Stimulated activated CD8-positive, alpha-beta memory T cell treated with anti-CD3 and anti-CD28 coated beads, Interleukin-4, amount 100 ng/mL, for 24 hours (primary cell): ENCODE measurements around the gene ELL.
A peak's percentile ranks its signal among the peaks of the same experiment; 100 is the strongest.

Experiments used
- DNase-seq: peaks from one replicate; pipeline ENCODE4 v3.0.0-alpha.2; 2020; ENCODE audit warnings: low read depth

ELL gene

DNA sequence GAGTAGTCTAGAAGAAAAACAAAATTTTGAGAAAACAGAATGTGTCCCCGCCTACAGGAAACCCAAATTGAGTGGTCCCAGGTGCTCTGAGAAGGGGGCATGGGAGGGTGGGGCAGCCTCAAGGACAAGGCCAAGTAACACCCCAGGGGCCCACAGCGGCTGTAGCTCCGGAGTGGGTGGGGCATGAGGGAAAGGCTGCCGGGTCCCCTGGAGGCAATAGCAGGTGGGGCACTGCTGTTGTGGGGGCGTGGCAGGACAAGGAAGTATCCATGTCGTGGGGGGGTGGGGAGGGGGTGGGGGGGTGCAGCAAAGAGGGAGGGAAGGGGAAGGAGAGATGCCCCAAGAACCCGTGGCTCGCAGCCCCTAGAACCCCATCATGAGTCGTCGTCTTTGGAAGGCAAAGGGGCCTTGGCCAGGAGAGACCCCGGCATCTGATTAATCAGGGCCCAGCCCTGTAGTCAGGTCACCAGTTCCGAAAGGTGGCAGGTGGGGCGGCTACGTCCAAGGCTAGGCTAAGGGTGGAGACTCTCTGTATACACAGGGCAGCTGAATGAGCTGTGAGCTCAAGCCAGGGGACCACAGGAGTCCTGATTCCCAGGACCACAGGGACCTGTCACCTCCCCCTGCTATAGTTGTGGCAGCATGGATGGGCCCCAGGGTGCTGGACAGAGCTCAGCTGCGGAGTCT is 76.5 kb downstream of the ELL start:
- no peak for DNase-seq

DNA sequence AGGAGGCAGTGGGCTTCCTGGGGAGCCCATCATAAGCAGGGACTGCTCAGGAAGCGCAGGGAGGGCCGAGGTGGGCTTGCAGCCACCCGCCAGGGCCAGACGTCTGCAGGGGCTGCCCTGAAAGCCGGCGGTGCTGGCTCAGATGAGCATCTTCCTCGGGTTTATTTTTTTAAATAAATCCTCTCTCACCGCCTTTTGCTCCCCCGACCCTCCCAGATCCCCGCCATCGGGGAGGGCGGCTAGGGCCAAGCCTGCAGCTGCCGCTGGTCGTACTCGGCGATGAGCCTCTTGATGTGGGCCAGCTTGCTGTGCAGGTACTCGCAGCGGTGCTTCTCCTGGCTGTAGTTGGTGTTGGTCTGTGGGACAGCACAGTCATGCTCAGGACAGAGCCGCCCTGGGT is 77.4 kb downstream of the ELL start:
- no peak for DNase-seq

DNA sequence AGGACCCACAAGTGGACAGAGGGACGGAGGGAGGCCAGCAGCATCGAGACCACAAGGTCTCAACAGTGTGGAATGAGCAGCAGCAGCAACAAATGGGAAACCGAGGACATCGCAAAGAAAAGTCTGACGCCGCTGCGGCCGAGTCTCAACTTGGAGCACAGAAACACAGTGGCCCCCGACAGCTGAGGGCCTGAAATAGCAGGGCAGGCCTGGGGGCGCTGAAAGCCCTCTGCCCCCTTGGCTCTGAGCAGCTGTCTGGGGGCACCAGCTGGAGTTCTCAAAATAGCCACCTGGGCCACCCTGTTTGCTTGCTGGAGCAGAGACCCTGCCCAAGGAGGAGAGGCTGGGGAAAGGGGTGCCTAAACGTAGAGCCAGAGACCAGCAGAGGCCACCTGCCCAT is 78.0 kb downstream of the ELL start:
- no peak for DNase-seq

DNA sequence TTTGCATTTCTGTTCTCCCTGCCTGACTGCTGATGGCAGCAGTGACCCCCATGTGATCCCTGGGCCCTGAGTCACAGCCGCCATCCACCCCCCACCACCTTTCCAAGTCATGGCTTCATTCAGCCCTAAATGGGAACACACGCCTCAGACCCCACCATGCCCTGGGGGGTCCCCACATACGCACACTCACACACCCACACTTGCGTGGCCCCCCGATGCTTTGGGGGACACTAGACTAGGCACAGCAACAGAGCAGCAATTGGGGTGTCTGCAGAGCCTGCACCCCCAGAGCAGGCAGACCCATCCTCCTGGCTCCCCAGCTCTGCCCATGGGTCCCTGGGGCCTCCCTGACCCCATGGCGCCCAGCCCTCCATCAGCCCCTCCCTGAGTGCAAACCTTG is 78.5 kb downstream of the ELL start:
- no peak for DNase-seq

DNA sequence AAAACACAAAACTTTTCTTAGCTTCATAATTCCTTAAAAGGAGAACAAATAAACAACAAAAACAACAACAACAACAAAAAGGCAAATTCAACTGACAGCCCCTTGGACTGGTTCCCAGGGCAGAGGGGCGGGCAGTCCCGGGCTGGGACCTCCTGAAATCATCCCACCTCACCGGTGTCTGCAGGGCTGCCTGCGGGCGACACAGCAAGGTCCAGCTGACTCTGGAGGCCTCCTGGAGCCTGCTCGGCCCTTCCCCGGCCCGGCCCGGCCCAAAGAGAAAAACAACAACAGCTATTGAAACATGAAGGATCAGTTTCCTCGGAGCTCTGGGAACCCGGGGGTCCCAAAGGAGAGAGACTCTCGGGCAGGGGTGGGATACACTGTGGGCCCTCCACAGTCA is 78.9 kb downstream of the ELL start:
- no peak for DNase-seq

DNA sequence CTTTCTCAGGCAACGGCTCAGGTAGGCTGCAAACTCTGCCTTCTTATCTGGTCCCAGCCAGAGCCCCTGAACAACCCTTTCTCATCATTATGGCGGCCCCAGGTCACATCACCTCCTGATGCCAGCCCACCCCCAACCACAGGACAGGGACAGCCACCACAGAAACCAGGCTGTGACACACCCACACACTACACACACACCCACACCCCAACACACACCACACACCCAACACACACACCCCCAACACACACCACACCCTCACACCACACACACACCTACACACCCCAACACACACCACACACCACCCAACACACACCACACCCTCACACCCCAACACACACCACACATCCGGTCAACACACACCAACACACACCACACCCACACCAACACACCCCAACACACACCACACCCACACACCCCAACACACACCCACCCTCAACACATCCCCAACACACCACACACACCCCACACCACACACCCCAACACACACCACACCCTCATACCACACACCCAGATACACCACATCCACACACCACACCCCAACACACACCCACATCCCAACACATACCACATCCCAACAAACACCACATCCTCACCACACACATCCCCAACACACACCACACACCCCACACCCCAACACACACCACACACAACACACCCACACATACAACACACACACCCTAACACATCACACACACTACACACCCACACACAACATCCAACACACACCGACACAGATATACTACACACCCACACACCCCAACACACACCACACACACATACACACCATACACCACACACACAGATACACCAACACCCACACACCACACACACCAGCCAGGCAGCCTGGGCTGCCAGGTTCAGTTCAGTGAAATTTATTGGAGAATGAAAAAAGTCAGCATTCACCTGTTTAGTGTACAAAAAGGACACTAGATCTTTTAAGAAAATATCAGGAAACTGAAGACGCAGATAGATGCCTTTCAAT is 79.8 kb downstream of the ELL start:
- no peak for DNase-seq

DNA sequence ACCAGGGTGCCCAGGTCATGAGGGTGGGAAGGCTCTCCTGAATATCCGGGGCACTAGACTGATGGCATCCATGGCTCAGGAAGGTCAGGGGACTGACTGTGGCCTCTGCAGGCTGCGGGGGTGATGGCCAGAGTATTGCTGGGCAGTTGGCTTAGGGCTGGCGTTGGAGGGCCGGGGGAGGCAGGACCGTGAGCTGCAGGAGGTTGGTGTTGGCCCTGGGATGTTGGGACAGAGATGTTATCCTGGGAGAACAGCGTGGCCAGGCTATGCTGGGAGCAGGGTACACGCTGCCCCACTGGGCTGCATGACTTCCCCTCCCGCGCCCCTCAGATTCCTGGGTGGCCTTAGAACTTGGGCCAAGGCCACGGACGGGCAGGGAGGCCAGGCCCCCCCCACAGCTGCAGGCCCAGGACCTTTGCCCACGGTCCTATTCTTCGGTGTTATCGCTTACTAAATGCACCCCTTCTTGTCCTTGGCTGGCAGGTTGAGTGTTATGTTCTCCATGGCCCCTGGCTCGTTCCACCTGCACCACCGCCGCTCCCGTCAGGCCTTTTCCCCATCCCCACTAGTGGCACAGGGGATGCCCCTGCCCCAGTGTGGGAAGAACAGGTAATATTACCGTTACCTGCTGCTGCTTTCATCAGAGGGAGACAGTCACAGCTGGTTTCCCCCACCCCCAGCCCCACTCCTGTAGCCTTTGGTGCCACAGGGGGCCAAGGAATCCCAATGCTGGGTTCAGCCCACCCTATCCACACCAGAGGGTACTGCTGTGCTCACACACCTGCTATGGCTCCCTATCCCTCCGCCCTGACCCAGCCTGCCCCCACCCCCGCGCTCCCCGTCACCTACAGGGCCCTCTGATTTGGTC is 80.7 kb downstream of the ELL start:
- no peak for DNase-seq

DNA sequence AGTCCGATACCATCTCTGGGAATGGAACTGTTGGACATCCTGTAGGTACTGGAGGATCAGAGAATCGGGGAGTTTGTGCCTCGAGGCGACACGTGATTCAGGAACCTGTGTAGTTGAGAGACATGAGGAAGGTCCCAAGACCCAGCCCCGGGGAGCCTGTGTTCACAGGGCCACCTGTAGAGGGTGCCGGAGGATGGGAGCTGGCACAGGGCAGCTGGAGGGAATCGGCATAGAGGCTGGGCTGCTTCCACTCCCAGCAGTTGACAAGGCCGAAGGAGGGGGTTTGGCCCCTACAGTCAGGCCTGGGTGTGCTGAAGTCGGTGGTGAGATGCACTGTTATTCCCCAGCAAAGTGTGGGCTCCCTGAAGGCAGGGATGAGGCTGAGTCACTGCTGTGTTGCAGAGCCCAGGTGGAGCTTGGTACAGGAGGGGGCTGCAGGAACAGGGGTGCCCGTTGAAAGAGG is 81.4 kb downstream of the ELL start:
- no peak for DNase-seq

DNA sequence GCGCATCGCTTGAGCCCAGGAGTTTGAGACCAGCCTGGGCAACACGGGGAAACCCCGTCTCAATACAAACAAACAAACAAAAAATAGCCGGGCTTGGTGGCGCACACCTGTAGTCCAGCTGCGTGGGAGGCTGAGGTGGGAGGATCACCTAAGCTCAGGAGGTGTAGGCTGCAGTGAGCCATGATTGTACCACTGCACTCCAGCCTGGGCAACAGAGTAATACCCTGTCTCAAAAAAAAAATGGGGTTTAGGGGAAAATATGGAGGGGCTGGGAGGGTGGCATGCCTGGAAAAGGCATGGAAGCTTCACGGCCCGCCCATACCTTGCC is 82.0 kb downstream of the ELL start:
- no peak for DNase-seq

DNA sequence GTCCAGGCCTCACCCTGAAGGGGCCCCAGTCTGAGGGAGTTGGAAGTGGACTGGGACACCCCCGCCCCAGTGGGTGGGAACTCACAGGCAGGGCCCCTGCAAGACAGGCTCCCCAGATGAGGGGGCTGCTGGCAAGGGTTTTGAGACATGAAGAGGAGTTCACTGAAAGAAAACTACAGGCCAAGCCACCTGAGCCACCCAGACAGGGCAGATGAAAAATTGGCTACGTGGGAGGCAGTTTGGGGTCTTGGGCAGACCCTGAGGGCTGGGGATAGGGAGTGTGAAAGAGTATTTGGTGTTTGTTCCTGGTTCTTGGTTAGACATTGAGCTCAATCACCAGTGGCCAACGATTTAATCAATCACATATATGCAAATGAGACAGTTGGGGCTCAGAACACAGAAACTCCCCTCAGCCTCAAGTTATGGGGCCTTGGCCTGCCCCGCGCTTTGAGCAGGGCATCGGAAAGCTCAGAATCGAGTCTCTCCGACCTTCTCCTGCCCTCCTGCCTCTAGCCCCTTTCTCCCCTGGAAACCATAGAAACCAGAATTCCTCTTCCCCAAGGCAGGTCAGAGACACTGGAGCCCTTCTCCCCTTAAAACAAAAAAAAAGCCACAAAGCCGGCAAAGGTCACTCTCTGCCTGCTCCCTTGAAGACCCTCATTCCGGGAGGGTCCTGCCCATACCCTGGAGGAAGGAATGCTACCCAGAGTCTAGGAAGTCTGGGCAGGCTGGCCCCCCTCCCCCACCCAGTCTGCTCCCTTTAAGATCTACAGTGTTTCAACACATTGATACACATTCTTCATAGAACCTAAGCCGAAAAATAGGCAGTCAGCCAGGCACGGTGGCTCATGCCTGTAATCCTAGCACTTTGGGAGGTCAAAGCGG is 82.6 kb downstream of the ELL start:
- DNase-seq: no peak

DNA sequence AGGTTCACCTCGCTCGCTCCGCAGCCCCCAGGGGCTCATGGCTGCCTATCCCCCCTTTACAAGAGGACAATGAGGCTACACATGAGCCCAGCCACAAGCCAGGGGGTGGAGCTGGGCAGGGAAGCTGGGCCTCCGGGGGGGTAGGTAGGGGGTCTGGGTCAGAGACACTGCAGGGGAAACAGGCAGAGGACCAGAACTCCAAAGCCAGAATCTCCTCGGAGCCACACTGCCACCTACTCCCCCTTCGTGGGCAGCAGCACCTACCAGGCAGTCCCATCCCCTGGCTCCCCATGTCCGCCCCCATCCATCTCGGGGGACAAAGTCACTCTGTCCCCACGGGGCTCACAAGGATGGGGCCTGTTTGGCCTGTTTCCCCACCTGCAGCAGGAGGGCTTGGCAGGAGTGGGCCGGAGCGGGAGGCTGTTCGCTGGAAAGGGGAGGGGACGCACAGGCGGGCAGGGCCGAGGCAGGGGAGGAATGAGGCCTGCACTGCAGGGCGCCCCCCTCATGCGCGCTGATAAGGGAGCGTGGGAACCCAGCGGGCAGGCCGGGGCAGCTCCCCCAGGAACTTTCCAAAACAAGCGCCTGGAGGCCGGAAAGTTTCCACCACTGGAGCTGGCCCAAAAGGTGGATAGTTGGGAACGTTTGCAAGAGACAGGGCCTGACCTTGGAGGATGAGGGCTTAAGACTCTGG is 83.4 kb downstream of the ELL start:
- DNase-seq: no peak

DNA sequence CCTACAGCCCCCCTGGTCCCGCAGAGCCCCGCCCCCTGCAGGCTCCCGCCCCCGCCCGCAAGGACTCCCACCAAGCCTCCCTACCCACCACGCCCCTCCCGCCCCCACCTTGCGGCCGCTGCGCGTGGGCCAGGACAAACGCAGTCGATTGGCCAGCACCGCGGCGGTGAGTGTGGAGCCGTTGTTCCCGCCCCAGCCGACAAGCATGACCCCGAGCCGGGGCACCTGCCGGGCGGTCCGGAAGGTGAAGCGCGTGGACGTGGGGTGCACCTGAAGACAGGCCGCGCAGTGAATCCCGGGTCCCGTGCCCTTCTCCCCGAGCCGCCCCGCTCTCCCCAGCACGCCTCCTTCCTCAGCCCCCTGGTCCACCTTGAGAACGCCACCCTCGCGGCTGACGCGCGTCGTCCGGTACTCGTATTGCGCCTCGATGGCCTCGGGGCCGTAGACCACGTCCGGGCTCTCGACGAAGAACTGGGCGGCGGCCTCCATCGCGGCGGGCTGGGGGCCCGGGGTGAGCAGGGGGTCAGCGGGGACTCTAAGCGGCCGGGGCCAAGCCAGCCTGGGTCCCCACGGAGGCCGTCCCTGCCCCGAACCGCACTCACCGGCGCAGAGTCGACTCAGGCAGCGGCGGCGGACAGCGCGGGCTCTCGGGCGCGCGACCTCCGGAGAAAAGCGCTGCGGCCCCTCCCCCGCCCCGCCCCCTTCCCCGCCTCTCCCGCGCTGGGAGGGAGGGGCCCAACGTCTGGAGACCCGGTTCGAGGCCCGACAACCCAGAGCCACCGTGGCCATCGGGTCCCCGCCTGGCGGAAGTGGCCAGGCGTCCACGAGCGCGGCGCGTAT is 84.2 kb downstream of the ELL start, which contains the start of gene ISYNA1:
ISYNA1 (minus strand) TSS at position 643 of the 840 bp plus-strand sequence; CDS start at position 489, 154 bp downstream.
- DNase-seq: no peak

DNA sequence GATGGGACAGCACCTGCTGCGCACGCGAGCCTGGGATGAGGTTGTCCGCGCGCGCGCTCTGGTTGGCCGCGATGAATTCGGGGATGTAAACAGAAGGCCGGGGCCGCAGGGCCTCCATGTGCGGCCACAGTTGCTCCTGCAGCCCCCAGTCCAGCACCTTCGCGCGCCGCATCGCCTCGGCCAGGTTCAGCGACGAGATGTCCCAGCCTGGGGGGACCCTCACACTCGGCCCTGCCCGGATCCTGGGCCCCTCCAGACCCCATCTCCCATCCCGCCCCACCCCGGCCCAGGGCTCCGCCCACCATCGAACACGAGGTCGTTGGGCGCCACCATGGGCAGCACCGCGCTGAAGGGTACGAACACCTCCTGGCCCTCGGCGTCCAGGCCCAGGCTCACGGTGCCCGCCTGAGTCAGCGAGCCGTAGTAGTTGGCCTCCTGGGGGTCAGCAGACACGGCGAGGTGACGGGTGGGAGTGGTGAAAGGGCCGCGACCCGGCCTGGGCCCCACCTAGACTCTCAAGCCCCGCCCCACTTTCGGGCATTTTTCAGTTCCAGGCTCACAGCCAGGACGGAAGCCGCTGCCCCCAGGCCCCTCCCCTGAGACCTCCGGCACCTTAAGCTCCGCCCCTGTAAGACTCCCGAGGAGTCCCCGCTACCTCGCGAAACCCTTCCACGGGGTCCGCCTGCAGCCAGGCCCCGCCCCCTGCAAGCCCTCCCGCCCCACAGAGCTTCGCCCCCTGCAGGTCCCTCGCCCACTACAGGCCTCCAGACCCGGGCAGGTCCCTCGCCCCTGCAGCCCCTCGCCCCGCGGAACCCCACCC is 85.0 kb downstream of the ELL start:
- peak; percentile 76 for DNase-seq

DNA sequence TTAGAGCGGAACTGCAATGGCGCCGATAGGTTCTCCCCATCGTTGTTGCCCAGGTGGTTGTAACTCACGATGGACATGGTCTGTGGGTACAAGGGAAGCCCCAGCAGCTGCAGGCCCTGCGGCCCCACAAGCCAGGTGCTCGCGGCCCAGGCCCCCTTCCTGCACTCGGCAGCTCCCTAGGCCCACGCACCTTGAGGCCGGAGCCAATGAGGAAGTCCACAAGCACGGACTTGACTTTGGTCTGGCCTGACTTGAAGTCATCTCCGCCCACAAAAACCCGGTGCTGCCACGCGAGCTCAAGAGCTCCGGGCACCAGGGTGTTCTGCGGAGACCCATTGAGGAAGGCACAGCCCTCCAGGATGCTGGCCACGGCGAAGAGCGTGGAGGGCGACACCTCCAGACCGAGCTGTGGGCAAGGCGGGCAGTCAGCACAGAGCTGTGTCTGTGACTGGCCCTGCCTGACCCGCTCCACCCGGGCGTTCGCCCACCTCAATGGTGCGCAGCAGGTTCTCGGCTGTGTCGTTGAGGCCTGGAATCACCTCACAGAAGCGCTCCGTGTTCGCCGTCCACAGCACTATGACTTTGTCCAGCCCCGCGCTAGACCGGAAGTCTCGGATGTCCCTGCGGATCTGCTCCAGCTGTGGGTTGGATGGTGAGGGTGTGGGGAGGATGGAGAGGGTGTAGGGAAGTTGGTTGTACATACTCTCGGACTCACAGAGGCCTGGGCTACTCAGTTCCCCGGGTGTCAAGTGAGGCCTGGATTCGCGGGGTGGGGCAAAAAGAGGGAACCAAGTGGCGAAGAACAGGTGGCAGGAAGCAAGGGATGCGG is 85.8 kb downstream of the ELL start:
- DNase-seq: no peak

DNA sequence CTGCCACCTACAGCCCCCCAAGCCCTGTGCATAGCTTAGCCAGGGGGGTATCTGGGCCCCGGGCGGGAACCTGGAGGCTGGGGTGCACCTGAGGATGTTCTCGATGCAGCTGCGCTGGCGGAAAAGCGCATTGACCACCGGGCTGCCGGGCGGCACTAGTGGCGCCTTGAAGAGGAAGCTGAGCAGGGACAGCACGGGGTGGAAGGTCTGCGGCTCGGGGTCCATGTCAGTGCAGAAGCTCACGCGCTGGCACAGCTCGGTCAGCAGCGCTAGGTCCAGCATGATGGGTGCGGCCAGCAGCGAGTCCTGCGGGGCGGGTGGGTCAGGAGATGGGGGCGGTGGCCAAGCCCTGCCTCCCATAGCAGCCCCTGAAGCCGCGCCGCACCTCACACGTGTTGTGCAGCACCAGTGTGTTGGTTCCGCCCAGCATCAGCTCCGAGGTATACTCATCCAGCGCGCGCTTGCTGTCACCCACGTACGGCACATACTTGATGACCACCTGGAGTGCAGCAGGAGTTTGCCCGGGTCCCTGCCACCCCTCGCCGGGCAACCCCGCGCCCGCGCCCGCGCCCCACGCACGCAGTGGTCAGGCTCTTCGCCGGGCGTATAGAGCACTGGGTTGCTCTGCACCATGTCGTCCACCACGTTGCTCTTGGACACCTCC is 86.6 kb downstream of the ELL start:
- DNase-seq: no peak

DNA sequence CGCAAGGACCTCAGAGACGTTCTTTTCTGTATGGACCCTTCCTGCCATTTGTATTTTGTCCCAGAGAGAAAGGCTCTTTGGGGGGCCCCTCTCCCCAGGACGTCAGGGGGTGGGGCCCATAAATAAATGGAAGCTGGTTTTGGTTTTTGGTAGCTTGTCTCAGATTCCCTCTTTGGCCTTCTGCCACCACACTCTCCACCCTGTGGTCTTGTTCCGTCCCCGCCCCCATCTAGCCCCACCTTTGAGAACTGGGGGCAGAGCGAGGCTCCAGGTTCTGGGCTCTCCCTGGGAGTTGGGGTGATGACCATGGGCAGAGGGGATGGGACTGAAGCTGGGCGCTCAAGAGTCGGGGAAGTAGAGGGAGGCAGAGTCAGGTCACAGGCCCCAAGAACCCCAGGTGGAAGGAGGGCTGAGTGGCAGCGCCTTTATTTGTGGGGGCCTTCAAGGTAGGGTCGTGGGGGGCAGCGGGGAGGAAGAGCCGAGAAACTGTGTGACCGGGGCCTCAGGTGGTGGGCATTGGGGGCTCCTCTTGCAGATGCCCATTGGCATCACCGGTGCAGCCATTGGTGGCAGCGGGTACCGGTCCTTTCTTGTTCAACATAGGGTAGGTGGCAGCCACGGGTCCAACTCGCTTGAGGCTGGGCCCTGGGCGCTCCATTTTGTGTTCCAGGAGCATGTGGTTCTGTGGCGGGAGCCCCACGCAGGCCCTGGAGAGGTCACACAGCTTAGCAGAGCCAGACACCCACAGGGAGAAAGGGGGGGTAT is 87.3 kb downstream of the ELL start:
- no peak for DNase-seq
